H9 (cell line): Measurements from ENCODE around the gene BDP1. TPM values are rescaled to one million over a fixed set of nuclear protein-coding genes. Genes with fewer than 3 reads are reported as not detected.
"Not testable (repeated sequence)": the region's sequence is repeated elsewhere in the genome, so short reads cannot be mapped to it uniquely, and the experiment has no call there.

Experiments
- DNase-seq: peaks from one replicate; pipeline ENCODE4 v3.0.0-alpha.2; 2017
- H2AFZ ChIP-seq: one replicate; pipeline ENCODE4 v1.6.1; 2013; ENCODE audit warnings: mild to moderate bottlenecking, low read length, control low read depth, moderate library complexity
- H2AK5ac ChIP-seq: 2 replicates; pipeline ENCODE4 v1.6.1; 2013; ENCODE audit warnings: low read length, control low read depth, mixed read lengths; ENCODE audit not compliant: insufficient read length
- H2BK120ac ChIP-seq: one replicate; pipeline ENCODE4 v1.6.1; 2013; ENCODE audit warnings: low read depth, mild to moderate bottlenecking, low read length, control low read depth, inconsistent platforms; ENCODE audit not compliant: poor library complexity, severe bottlenecking
- H2BK12ac ChIP-seq: 2 replicates; pipeline ENCODE4 v1.6.1; 2013; ENCODE audit warnings: low read length, control low read depth, mixed read lengths, low read depth; ENCODE audit not compliant: insufficient read length
- H2BK15ac ChIP-seq: 2 replicates; pipeline ENCODE4 v1.6.1; 2013; ENCODE audit warnings: low read depth, low read length, control low read depth
- H2BK20ac ChIP-seq: one replicate; pipeline ENCODE4 v1.6.1; 2013; ENCODE audit warnings: low read depth, mild to moderate bottlenecking, low read length, control low read depth, inconsistent platforms; ENCODE audit not compliant: poor library complexity, severe bottlenecking
- H2BK5ac ChIP-seq: 2 replicates; pipeline ENCODE4 v1.6.1; 2013; ENCODE audit warnings: low read length, control low read depth, mixed read lengths; ENCODE audit not compliant: insufficient read length
- H3K14ac ChIP-seq: 2 replicates; pipeline ENCODE4 v1.6.1; 2013; ENCODE audit warnings: low read length, control low read depth; ENCODE audit not compliant: insufficient read depth
- H3K18ac ChIP-seq: 2 replicates; pipeline ENCODE4 v1.6.1; 2013; ENCODE audit warnings: low read depth, mild to moderate bottlenecking, mixed read lengths, low read length, control low read depth; ENCODE audit not compliant: insufficient read length
- H3K23ac ChIP-seq: 2 replicates; pipeline ENCODE4 v1.6.1; 2013; ENCODE audit warnings: low read length, control low read depth, mixed read lengths, low read depth; ENCODE audit not compliant: insufficient read length
- H3K23me2 ChIP-seq: 2 replicates; pipeline ENCODE4 v1.6.1; 2013; ENCODE audit warnings: low read depth, mild to moderate bottlenecking, mixed read lengths, low read length, control low read depth; ENCODE audit not compliant: insufficient read length, poor library complexity, severe bottlenecking
- H3K27ac ChIP-seq: 2 replicates; pipeline ENCODE4 v1.5.1; 2013; ENCODE audit warnings: low read length, control low read depth, mixed read lengths, low read depth; ENCODE audit not compliant: insufficient read length
- H3K27me3 ChIP-seq: 2 replicates; pipeline ENCODE4 v1.6.1; 2013; ENCODE audit warnings: low read length, control low read depth, inconsistent platforms; ENCODE audit not compliant: insufficient read depth
- H3K4ac ChIP-seq: 2 replicates; pipeline ENCODE4 v1.6.1; 2013; ENCODE audit warnings: low read depth, mild to moderate bottlenecking, control low read depth, inconsistent platforms, low read length, moderate library complexity
- H3K4me1 ChIP-seq: 2 replicates; pipeline ENCODE4 v1.6.1; 2013; ENCODE audit warnings: low read length, control low read depth, inconsistent platforms; ENCODE audit not compliant: insufficient read depth
- H3K4me2 ChIP-seq: 2 replicates; pipeline ENCODE4 v1.6.1; 2013; ENCODE audit warnings: low read length, control low read depth, mixed read lengths; ENCODE audit not compliant: insufficient read length, insufficient read depth
- H3K56ac ChIP-seq: 2 replicates; pipeline ENCODE4 v1.6.1; 2013; ENCODE audit warnings: low read depth, mild to moderate bottlenecking, mixed read lengths, low read length, control low read depth; ENCODE audit not compliant: insufficient read length
- H3K79me1 ChIP-seq: 2 replicates; pipeline ENCODE4 v1.6.1; 2013; ENCODE audit warnings: low read depth, mild to moderate bottlenecking, moderate library complexity, low read length, control low read depth, inconsistent platforms; ENCODE audit not compliant: insufficient read depth, poor library complexity, severe bottlenecking
- H3K79me2 ChIP-seq: 2 replicates; pipeline ENCODE4 v1.6.1; 2013; ENCODE audit warnings: low read length, control low read depth, inconsistent platforms; ENCODE audit not compliant: insufficient read depth
- H3K9ac ChIP-seq: 2 replicates; pipeline ENCODE4 v1.6.1; 2013; ENCODE audit warnings: low read length, control low read depth, mixed read lengths; ENCODE audit not compliant: insufficient read length; ENCODE audit errors: extremely low read depth
- H3K9me3 ChIP-seq: one replicate; pipeline ENCODE4 v1.6.1; 2013; ENCODE audit warnings: low read depth, low read length, inconsistent platforms; ENCODE audit not compliant: control insufficient read depth
- H3T11ph ChIP-seq: one replicate; pipeline ENCODE4 v1.6.1; 2013; ENCODE audit warnings: mild to moderate bottlenecking, low read length, control low read depth, inconsistent platforms
- H4K20me1 ChIP-seq: one replicate; pipeline ENCODE4 v1.6.1; 2013; ENCODE audit not compliant: control insufficient read depth, insufficient read length, insufficient read depth
- H4K5ac ChIP-seq: 2 replicates; pipeline ENCODE4 v1.6.1; 2013; ENCODE audit warnings: low read depth, mild to moderate bottlenecking, mixed read lengths, low read length, control low read depth; ENCODE audit not compliant: insufficient read length
- H4K8ac ChIP-seq: replicated peaks from 2 replicates; pipeline ENCODE4 v1.6.1; 2013; ENCODE audit warnings: low read length, control low read depth, mixed read lengths, low read depth; ENCODE audit not compliant: insufficient read length
- H4K91ac ChIP-seq: 2 replicates; pipeline ENCODE4 v1.6.1; 2013; ENCODE audit warnings: low read depth, mild to moderate bottlenecking, moderate library complexity, mixed read lengths, low read length, control low read depth; ENCODE audit not compliant: insufficient read length
- H3K27ac Mint-ChIP-seq, 3 experiments: 2 replicates in 2 of 3; 3 replicates in 1 of 3; pipeline ENCODE4 v1.8.0; 2020 to 2021; ENCODE audit warnings: mixed read lengths in 3 of 3, mild to moderate bottlenecking in 1 of 3, moderate library complexity in 1 of 3
- H3K27me3 Mint-ChIP-seq: 2 replicates; pipeline ENCODE4 v1.8.0; 2021; ENCODE audit warnings: low read depth, mild to moderate bottlenecking, moderate library complexity, mixed read lengths
- H3K36me3 Mint-ChIP-seq, 3 experiments: 2 replicates in 2 of 3; 3 replicates in 1 of 3; pipeline ENCODE4 v1.8.0; 2020 to 2021; ENCODE audit warnings: low read depth in 3 of 3, mixed read lengths in 3 of 3; ENCODE audit not compliant: insufficient read depth in 1 of 3
- H3K4me1 Mint-ChIP-seq, 2 experiments: 2 replicates each; pipeline ENCODE4 v1.8.0; 2020; ENCODE audit warnings: mixed read lengths in 2 of 2
- H3K4me3 Mint-ChIP-seq, 2 experiments: 2 replicates in 1 of 2; 3 replicates in 1 of 2; pipeline ENCODE4 v1.8.0; 2020 to 2021; ENCODE audit warnings: mild to moderate bottlenecking in 2 of 2, mixed read lengths in 2 of 2, moderate library complexity in 1 of 2
- H3K9me3 Mint-ChIP-seq, 2 experiments: 2 replicates in 1 of 2; 3 replicates in 1 of 2; pipeline ENCODE4 v1.8.0; 2020; ENCODE audit warnings: mild to moderate bottlenecking in 2 of 2, mixed read lengths in 2 of 2, moderate library complexity in 1 of 2
- CTCF ChIP-seq: fragments of 200-600 bp; sonication (generic); conservative IDR thresholded peaks from 3 replicates; pipeline ENCODE4 v1.8.0; 2021; ENCODE audit warnings: antibody characterized with exemption, mild to moderate bottlenecking
- WGBS: extraction: QIAGEN DNeasy Blood & Tissue Kit; methylation state at CpG from one replicate; pipeline ENCODE4 v1.1.7; 2013; ENCODE audit warnings: missing lambda C conversion rate, low lambda C conversion rate, mixed read lengths; ENCODE audit not compliant: insufficient read length; ENCODE audit errors: extremely low coverage; 5-methylcytosine and 5-hydroxymethylcytosine counted together
- long read RNA-seq: library from polyadenylated mRNA; unstranded; transcript quantifications from one replicate; pipeline ENCODE4 v2.0.0, GENCODE V29; 2020
- total RNA-seq: library from RNA; stranded (reverse); gene quantifications from 2 replicates; pipeline ENCODE4 v1.2.1, GENCODE V29; 2021

BDP1 gene
- 29.2 and 31.5 TPM in 2 replicates for total RNA-seq
- long read RNA-seq, partial matches to known transcripts = 55 of 64 reads
- long read RNA-seq, other reads (novel, unspliced or antisense) = 8 of 64 reads

- Mint-ChIP-seq H3K27ac (peak within 1 kb of the TSS; percentile 96 to 99 (median 98)), H3K9me3 (no peaks in the 10 kb centered on the region; a peak in 1 of 5 replicates), H3K4me1 (peaks cover 11 to 12% of the 10 kb centered on the region in 2 experiments), H3K4me3 (peak within 1 kb of the TSS; percentile 98 to 100), H3K36me3 (peaks cover 15 to 24% (median 23%) of the 10 kb centered on the region in 3 experiments; a peak in 6 of 7 replicates), H3K27me3 (peaks cover 2% of the 10 kb centered on the region; the same call in 1 of the 2 replicates)
- Histone ChIP-seq H2BK20ac (no peak within 1 kb of the TSS), H3K56ac (no peak within 1 kb of the TSS), H3K79me1 (peaks cover 3% of the 10 kb centered on the region), H2BK120ac (no peak within 1 kb of the TSS), H3K27me3 (no peaks in the 10 kb centered on the region), H3K9me3 (no peaks in the 10 kb centered on the region), H3K4me2 (peak within 1 kb of the TSS; percentile 93), H3K9ac (peak within 1 kb of the TSS; percentile 86), H3K4me1 (no peaks in the 10 kb centered on the region), H3K14ac (peak within 1 kb of the TSS; percentile 97), H2BK15ac (no peak within 1 kb of the TSS), H2BK12ac (no peak within 1 kb of the TSS), H4K91ac (no peak within 1 kb of the TSS), H3K23ac (no peak within 1 kb of the TSS), H4K5ac (no peak within 1 kb of the TSS), H3K4ac (no peak within 1 kb of the TSS), H2AK5ac (no peak within 1 kb of the TSS), H3K27ac (no peak within 1 kb of the TSS), H2AFZ (no peak within 1 kb of the TSS), H3K79me2 (peaks cover 10% of the 10 kb centered on the region; the same call in 1 of the 2 replicates), H2BK5ac (no peak within 1 kb of the TSS), H4K8ac (no peak within 1 kb of the TSS), H3K18ac (peak within 1 kb of the TSS; percentile 95), H3T11ph (no peak within 1 kb of the TSS), H4K20me1 (no peaks in the 10 kb centered on the region), H3K23me2 (no peaks in the 10 kb centered on the region)
- no CpG with 5 or more reads among the region's 50 CpGs for WGBS
- 0 out of 3 replicates have a peak, but pooled peaks have one; percentile 28 for TF ChIP-seq CTCF
- DNase-seq = peak; percentile 96
Measured at GRCh38 chr5:71455427-71456361, at the start of gene BDP1. BDP1 (plus strand) TSS chr5:71455651; CDS start chr5:71455878, 227 bp downstream.

DNA sequence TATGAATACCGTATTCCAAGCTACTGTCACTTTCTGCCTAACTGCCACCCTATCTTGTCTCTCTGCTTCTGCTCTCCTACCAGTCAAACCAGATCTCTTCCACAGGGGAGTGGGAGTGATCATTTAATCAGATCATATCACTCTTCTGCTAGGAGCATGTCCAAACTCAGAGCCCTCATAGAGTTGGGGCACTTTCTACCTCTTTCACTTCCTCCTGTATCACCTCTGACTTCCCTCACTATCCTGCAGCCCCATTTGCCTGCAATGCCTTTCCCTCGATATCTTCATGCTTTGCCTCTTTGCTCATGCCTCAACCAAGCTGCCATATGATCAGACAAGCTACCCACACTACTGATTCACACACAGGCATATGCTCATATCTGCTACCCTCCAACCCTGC, 45.4 kb upstream of the BDP1 start:
- not testable (repeated sequence) for H3K4me2 ChIP-seq, H3K23ac ChIP-seq, H4K20me1 ChIP-seq, H3T11ph ChIP-seq, H3K9me3 ChIP-seq, H3K18ac ChIP-seq, H3K23me2 ChIP-seq, H3K4me3 Mint-ChIP-seq, H3K56ac ChIP-seq, H3K4ac ChIP-seq, H3K4me1 ChIP-seq, H2AK5ac ChIP-seq, H3K9me3 Mint-ChIP-seq, H3K27me3 ChIP-seq, H2BK120ac ChIP-seq, H3K79me1 ChIP-seq, H3K9ac ChIP-seq, DNase-seq, H3K14ac ChIP-seq, H2BK15ac ChIP-seq, H3K36me3 Mint-ChIP-seq, H3K27ac ChIP-seq, H3K27me3 Mint-ChIP-seq, H4K91ac ChIP-seq, H2BK20ac ChIP-seq, H3K27ac Mint-ChIP-seq, H2BK12ac ChIP-seq, H2BK5ac ChIP-seq, H4K5ac ChIP-seq, H2AFZ ChIP-seq, H3K79me2 ChIP-seq, H4K8ac ChIP-seq
- H3K4me1 Mint-ChIP-seq = peaks cover 15 to 22% of the 10 kb centered on the region in 2 experiments
- no CpG with 5 or more reads among the region's 2 CpGs for WGBS
